Body of pancreas (tissue), 4 donors: ENCODE results near the gene TEF. TPM values are rescaled to one million over a fixed set of nuclear protein-coding genes. Genes with fewer than 3 reads are reported as not detected.

Experiments
- ATAC-seq: fragments of 150-250 bp; one replicate; pipeline ENCODE4 v1.9.1; 2016
- DNase-seq, 4 donors: peaks; one replicate each; pipeline ENCODE4 v3.0.0-alpha.2; 2019
- H3K27ac ChIP-seq, 4 donors: fragments of 200-600 bp; sonication (generic); 1 replicate in 3 of 4; 2 replicates in 1 of 4; pipeline versions ENCODE4 v1.5.1 to v1.6.1; 2016 to 2019; ENCODE audit warnings: mild to moderate bottlenecking in 1 of 4, mixed read lengths in 1 of 4, moderate library complexity in 1 of 4
- H3K27me3 ChIP-seq, 2 donors: fragments of 200-600 bp; sonication (generic); one replicate each; pipeline ENCODE4 v1.6.0; 2016; ENCODE audit warnings: mild to moderate bottlenecking in 1 of 2
- H3K36me3 ChIP-seq, 2 donors: fragments of 200-600 bp; sonication (generic); replicated peaks in 1 of 2; 2 replicates each; pipeline ENCODE4 v1.5.1; 2016; ENCODE audit warnings: low read depth in 2 of 2; ENCODE audit not compliant: insufficient read depth in 1 of 2
- H3K4me1 ChIP-seq: fragments of 200-600 bp; sonication (generic); one replicate; pipeline ENCODE4 v1.6.0; 2016
- H3K4me3 ChIP-seq, 2 donors: fragments of 200-600 bp; sonication (generic); 1 replicate in 1 of 2; 2 replicates in 1 of 2; pipeline ENCODE4 v1.5.1; 2016 to 2019
- H3K9me3 ChIP-seq, 3 donors: fragments of 200-600 bp; sonication (generic); 1 replicate in 2 of 3; 2 replicates in 1 of 3; pipeline ENCODE4 v1.5.1; 2016
- POLR2A ChIP-seq, 3 donors: fragments of 450-650 bp; IDR thresholded peaks; one replicate each; pipeline ENCODE4 v1.6.1; 2016; ENCODE audit warnings: antibody characterized with exemption in 3 of 3, mild to moderate bottlenecking in 2 of 3
- WGBS, 2 donors: methylation state at CpG; one replicate each; pipeline ENCODE4 v1.1.5; 2017; 5-methylcytosine and 5-hydroxymethylcytosine counted together
- intact Hi-C: fragments of 100-400 bp; cut with DNase I; formaldehyde crosslinking; loops from one replicate; pipeline ENCODE4 v1.15.1; 2023
- total RNA-seq, 2 donors: library from RNA; depleted of rRNA; stranded (reverse); fragments of >200 nt; gene quantifications; one replicate each; pipeline ENCODE4 v1.1.0, GENCODE V29; 2016
- TF ChIP-seq, protein P1 (sequence below), 7 experiments: fragments of 450-650 bp in 4 of 7; fragments of 200-600 bp in 3 of 7; sonication (generic) in 3 of 7; IDR thresholded peaks; one replicate each; pipeline ENCODE4 v1.5.1; 2016 to 2019; ENCODE audit warnings: antibody characterized with exemption in 7 of 7

The TEF gene
- 10 to 100 TPM; 10.9 to 29.0 TPM for total RNA-seq

DNA sequence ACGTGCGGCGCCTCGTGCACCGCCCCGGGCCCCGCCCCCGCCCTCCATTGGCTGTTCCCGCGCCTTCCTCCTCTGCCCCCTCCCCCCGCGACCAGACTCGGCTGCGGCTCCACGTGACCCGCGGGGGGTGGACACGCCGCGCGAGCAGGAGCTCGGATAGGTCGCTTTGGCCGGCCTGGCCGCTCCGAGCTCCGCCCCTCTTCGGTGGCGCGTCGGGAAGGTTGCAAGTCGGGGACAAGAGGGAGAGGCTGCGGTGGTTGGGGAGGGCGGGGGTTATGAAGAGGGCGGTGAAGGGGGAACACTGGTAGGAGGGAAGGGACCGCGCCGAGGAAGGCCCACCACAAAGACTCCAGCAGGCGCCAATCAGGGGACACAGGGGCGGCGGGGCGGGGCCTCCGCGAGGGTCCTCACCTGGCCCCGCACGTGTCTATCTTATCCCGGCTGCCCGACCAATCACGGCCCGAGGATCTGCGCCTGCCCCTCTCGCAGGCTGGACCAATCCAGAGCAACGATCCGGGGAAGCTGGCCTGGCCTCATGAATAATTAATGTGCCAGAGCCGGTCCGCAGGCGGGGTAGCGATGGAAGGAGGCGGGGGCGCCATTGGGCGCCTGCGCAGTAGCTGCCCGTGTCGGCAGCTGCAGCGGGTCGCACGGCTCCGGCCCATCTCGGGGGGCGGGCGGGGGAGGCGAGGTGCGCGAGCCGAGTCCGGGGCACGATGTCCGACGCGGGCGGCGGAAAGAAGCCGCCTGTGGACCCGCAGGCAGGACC lies at the start of gene TEF:
Gene TEF, plus strand, starts transcription at position 614 of the 769 bp plus-strand sequence. Its CDS starts 103 bp downstream, at position 717.
- no peaks in the 10 kb centered on the region for H3K36me3 ChIP-seq
- intact Hi-C loops: no loop called here
- peak; percentile 32 to 67 (median 49) for TF ChIP-seq POLR2A (IDR thresholded peaks at IDR 0.05)
- TF ChIP-seq, protein P1, sequence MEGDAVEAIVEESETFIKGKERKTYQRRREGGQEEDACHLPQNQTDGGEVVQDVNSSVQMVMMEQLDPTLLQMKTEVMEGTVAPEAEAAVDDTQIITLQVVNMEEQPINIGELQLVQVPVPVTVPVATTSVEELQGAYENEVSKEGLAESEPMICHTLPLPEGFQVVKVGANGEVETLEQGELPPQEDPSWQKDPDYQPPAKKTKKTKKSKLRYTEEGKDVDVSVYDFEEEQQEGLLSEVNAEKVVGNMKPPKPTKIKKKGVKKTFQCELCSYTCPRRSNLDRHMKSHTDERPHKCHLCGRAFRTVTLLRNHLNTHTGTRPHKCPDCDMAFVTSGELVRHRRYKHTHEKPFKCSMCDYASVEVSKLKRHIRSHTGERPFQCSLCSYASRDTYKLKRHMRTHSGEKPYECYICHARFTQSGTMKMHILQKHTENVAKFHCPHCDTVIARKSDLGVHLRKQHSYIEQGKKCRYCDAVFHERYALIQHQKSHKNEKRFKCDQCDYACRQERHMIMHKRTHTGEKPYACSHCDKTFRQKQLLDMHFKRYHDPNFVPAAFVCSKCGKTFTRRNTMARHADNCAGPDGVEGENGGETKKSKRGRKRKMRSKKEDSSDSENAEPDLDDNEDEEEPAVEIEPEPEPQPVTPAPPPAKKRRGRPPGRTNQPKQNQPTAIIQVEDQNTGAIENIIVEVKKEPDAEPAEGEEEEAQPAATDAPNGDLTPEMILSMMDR (IDR thresholded peaks at IDR 0.05): no peak
- WGBS, 2 donors: 0% methylated on average over 8 to 76 of the region's 84 CpGs
- no peaks in the 10 kb centered on the region for H3K27me3 ChIP-seq
- peak within 1 kb of the TSS; percentile 95 to 100 (median 97) for H3K27ac ChIP-seq
- peak within 1 kb of the TSS; percentile 48 to 74 for H3K4me3 ChIP-seq
- no peaks in the 10 kb centered on the region for H3K9me3 ChIP-seq
- H3K4me1 ChIP-seq: peaks cover 27% of the 10 kb centered on the region
- DNase-seq (peak; percentile 98 to 100 (median 99)), ATAC-seq (peak; percentile 84)

- DNase-seq (no peak), ATAC-seq (no peak)
- Histone ChIP-seq H3K4me1 (no peaks in the 10 kb centered on the region), H3K27ac (no peak overlapping the region), H3K9me3 (no peaks in the 10 kb centered on the region), H3K27me3 (no peaks in the 10 kb centered on the region), H3K4me3 (no peak overlapping the region), H3K36me3 (peaks cover 8 to 18% of the 10 kb centered on the region in 2 donors)
- 94% methylated on average over 15 of the region's 15 CpGs for WGBS, 2 donors
- intact Hi-C loops: no loop called here
- no peak for TF ChIP-seq POLR2A (IDR thresholded peaks at IDR 0.05)
- TF ChIP-seq, protein P1 (IDR thresholded peaks at IDR 0.05): no peak
Observed at GRCh38 chr22:41332217-41332939, 49.4 kb upstream of the TEF start.

DNA sequence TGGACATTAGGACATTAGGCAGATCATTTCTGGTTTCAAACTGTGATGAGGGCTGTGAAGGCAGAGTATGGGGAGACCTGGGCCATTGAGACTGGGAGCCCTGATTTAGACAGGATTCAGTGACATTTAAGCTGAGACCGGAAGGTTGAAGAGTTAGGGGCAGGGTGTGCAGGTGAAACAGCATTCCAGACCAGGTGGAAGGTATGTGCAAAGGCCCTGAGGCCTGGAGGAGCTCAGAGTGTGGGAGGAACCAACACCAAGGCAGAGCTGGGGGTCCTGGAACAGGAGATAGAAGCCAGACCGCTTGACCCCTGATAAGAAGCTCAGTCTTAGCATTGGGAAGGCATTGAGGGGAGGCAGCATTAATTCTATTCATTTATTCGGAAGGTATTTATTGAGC lies 47.9 kb upstream of the TEF start:
- DNase-seq (no peak), ATAC-seq (no peak)
- WGBS, 2 donors: 90 to 97% methylated on average over 3 of the region's 3 CpGs
- TF ChIP-seq POLR2A (IDR thresholded peaks at IDR 0.05): no peak
- TF ChIP-seq, protein P1 (IDR thresholded peaks at IDR 0.05): no peak
- H3K4me1 ChIP-seq: no peaks in the 10 kb centered on the region
- peaks cover 8 to 16% of the 10 kb centered on the region in 2 donors for H3K36me3 ChIP-seq
- H3K27me3 ChIP-seq: no peaks in the 10 kb centered on the region
- no peaks in the 10 kb centered on the region for H3K9me3 ChIP-seq
- no peak overlapping the region for H3K4me3 ChIP-seq
- intact Hi-C loops: no loop called here
- H3K27ac ChIP-seq: no peak overlapping the region

- intact Hi-C loops: no loop called here
- Histone ChIP-seq H3K36me3 (peaks cover 8 to 21% of the 10 kb centered on the region in 2 donors), H3K9me3 (no peaks in the 10 kb centered on the region), H3K4me1 (no peaks in the 10 kb centered on the region), H3K27me3 (no peaks in the 10 kb centered on the region), H3K4me3 (no peak overlapping the region), H3K27ac (no peak overlapping the region)
- ATAC-seq: no peak
- WGBS, 2 donors: 46 to 51% methylated on average over 3 of the region's 3 CpGs
- DNase-seq: no peak
- TF ChIP-seq, protein P1 (IDR thresholded peaks at IDR 0.05): no peak
- TF ChIP-seq POLR2A (IDR thresholded peaks at IDR 0.05): no peak
Observed at GRCh38 chr22:41334215-41334614, 47.5 kb upstream of the TEF start.
